ENCODE data around the gene GNAQ.

GNAQ gene

GRCh38 chr9:78030553-78031443 lies 813 bp downstream of the GNAQ start:
- DNase-seq: peak; percentile 24 to 29

- DNase-seq: peak; percentile 17 to 25
These were observed 1.4 kb downstream of the GNAQ start for GRCh38 chr9:78030296-78030552.

- peak in 1 of 2 donors; percentile 21 for DNase-seq
These were observed 1.9 kb downstream of the GNAQ start for GRCh38 chr9:78029551-78030295.

- DNase-seq: no peak
These were observed 2.7 kb downstream of the GNAQ start for GRCh38 chr9:78028926-78029325.

- DNase-seq: no peak
These were observed 4.7 kb downstream of the GNAQ start for GRCh38 chr9:78026947-78027346.

- DNase-seq: peak; percentile 16 to 57
These were observed 5.2 kb downstream of the GNAQ start for GRCh38 chr9:78026416-78026815.

- DNase-seq: no peak
These were observed 6.4 kb downstream of the GNAQ start for GRCh38 chr9:78025186-78025585.

- peak; percentile 92 to 96 for DNase-seq
These were observed 8.4 kb downstream of the GNAQ start for GRCh38 chr9:78023003-78023741.

GRCh38 chr9:78021697-78022096 lies 9.9 kb downstream of the GNAQ start:
- DNase-seq: peak in 1 of 2 donors; percentile 24

GRCh38 chr9:78017190-78017693 lies 14.4 kb downstream of the GNAQ start:
- no peak for DNase-seq

- DNase-seq: peak; percentile 68 to 83
These were observed 16.4 kb downstream of the GNAQ start for GRCh38 chr9:78015241-78015640.

GRCh38 chr9:78014776-78015175 lies 16.8 kb downstream of the GNAQ start:
- DNase-seq: peak in 1 of 2 donors; percentile 52

GRCh38 chr9:78013934-78014333 lies 17.7 kb downstream of the GNAQ start:
- DNase-seq: no peak

GRCh38 chr9:78011049-78011448 lies 20.6 kb downstream of the GNAQ start:
- peak in 1 of 2 donors; percentile 59 for DNase-seq

- DNase-seq: no peak
These were observed 21.2 kb downstream of the GNAQ start for GRCh38 chr9:78010445-78010844.

- DNase-seq: no peak
These were observed 22.4 kb downstream of the GNAQ start for GRCh38 chr9:78009186-78009585.

- peak; percentile 42 to 70 for DNase-seq
These were observed 24.9 kb downstream of the GNAQ start for GRCh38 chr9:78006734-78007133.

GRCh38 chr9:78005231-78006002 lies 26.2 kb downstream of the GNAQ start:
- DNase-seq: no peak

GRCh38 chr9:78004478-78005229 lies 27.0 kb downstream of the GNAQ start:
- peak in 1 of 2 donors; percentile 54 for DNase-seq

GRCh38 chr9:78003730-78004129 lies 27.9 kb downstream of the GNAQ start:
- no peak for DNase-seq

GRCh38 chr9:78001946-78002731 lies 29.5 kb downstream of the GNAQ start:
- DNase-seq: no peak

All from inflammatory macrophage treated with lipopolysaccharide for 1 hour (primary cell).